Colonic mucosa (tissue), 4 donors: ENCODE measurements around the gene DPF3. TPM values are rescaled to one million over a fixed set of nuclear protein-coding genes. Genes with fewer than 3 reads are reported as not detected.
A peak's percentile ranks its signal among the peaks of the same experiment; 100 is the strongest.

Experiments used
- DNase-seq: peaks from one replicate; pipeline ENCODE4 v3.0.0-alpha.2; 2020
- H3K27ac ChIP-seq: fragments of 200-600 bp; one replicate; pipeline ENCODE4 v1.8.0; 2021
- H3K27me3 ChIP-seq: fragments of 200-600 bp; one replicate; pipeline ENCODE4 v1.8.0; 2021
- H3K36me3 ChIP-seq: fragments of 200-600 bp; one replicate; pipeline ENCODE4 v1.8.0; 2021
- H3K4me1 ChIP-seq: fragments of 200-600 bp; one replicate; pipeline ENCODE4 v1.8.0; 2021; ENCODE audit warnings: mild to moderate bottlenecking
- H3K4me3 ChIP-seq: fragments of 200-600 bp; one replicate; pipeline ENCODE4 v1.8.0; 2021
- H3K9ac ChIP-seq, 2 donors: one replicate each; pipeline ENCODE4 v1.7.0; 2013; ENCODE audit warnings: control low read depth in 2 of 2, low read depth in 2 of 2, low read length in 2 of 2
- H3K9me3 ChIP-seq: fragments of 200-600 bp; one replicate; pipeline ENCODE4 v1.8.0; 2021
- intact Hi-C: fragments of 100-400 bp; cut with DNase I; formaldehyde crosslinking; loops from one replicate; pipeline ENCODE4 v1.14.1; 2022
- total RNA-seq, 2 donors: library from RNA; stranded (reverse); fragmentation: NEBNext Ultra II Directional in 1 of 2; extraction: Animal tissue kit (Norgen Biotek cat#: 25700) in 1 of 2; gene quantifications; one replicate each; pipeline ENCODE4 v1.2.1, GENCODE V29; 2021
- TF ChIP-seq, protein P1 (sequence below): fragments of 200-600 bp; IDR thresholded peaks from one replicate; pipeline ENCODE4 v1.8.0; 2022; ENCODE audit warnings: antibody characterized with exemption, mild to moderate bottlenecking
- donor health status: healthy.
- donor health status: DM: no; HTN: no; CAD: no.
- donor health status: DM: no; HTN: no; CAD: no.

Gene DPF3
- total RNA-seq, 2 donors from 2014 or later: 6.7 to 14.0 TPM

DNA sequence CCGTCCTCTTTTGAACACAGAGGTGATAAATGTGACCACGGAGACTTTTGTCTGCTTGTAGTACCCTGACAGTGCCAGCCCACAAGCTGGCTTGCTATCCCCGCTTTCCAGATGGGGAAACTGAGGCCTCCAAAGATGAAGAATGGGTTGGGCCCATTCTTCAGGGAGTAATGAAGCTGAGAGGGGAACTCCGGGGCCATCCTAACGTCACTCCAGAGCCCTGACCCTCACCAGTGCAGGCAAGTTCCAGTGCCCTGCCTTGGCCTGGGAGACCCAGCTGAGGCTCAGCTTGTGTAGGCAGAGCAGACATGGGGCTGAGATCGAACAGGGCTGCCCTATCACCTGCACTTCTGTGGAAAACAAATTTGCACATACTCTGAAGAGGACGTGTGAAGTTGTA is 277.1 kb downstream of the DPF3 start:
- no peaks in the 10 kb centered on the region for H3K36me3 ChIP-seq
- H3K27me3 ChIP-seq: no peaks in the 10 kb centered on the region
- intact Hi-C loops: no loop called here
- no peak overlapping the region for H3K4me3 ChIP-seq
- no peak overlapping the region for H3K9ac ChIP-seq
- no peak overlapping the region for H3K27ac ChIP-seq
- no peaks in the 10 kb centered on the region for H3K9me3 ChIP-seq
- peak; percentile 9 for DNase-seq
- H3K4me1 ChIP-seq: no peaks in the 10 kb centered on the region
- TF ChIP-seq, protein P1, sequence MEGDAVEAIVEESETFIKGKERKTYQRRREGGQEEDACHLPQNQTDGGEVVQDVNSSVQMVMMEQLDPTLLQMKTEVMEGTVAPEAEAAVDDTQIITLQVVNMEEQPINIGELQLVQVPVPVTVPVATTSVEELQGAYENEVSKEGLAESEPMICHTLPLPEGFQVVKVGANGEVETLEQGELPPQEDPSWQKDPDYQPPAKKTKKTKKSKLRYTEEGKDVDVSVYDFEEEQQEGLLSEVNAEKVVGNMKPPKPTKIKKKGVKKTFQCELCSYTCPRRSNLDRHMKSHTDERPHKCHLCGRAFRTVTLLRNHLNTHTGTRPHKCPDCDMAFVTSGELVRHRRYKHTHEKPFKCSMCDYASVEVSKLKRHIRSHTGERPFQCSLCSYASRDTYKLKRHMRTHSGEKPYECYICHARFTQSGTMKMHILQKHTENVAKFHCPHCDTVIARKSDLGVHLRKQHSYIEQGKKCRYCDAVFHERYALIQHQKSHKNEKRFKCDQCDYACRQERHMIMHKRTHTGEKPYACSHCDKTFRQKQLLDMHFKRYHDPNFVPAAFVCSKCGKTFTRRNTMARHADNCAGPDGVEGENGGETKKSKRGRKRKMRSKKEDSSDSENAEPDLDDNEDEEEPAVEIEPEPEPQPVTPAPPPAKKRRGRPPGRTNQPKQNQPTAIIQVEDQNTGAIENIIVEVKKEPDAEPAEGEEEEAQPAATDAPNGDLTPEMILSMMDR: no peak

DNA sequence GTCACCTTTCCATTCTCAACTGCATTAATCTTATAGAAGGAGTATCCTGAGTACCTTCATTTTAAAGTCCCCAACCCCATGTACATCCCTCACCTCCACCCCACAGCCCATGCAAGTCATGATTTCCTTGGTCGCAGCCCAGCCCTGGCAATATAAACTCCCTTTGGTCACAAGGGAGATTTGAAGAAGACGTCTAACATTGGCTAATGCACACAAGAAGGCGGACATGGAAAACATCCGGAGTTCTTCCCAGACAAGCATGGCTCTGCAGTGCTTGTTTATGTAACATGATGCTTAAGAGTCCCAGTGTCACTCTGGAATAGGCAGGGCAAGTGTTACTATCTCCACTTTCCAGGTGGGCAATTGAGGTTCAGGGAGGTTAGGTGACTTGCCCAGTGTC is 277.6 kb downstream of the DPF3 start:
- no peaks in the 10 kb centered on the region for H3K27me3 ChIP-seq
- no peak overlapping the region for H3K27ac ChIP-seq
- intact Hi-C loops: no loop called here
- no peaks in the 10 kb centered on the region for H3K36me3 ChIP-seq
- H3K9me3 ChIP-seq: no peaks in the 10 kb centered on the region
- H3K9ac ChIP-seq: no peak overlapping the region
- H3K4me1 ChIP-seq: no peaks in the 10 kb centered on the region
- DNase-seq: no peak
- no peak overlapping the region for H3K4me3 ChIP-seq
- TF ChIP-seq, protein P1: no peak

DNA sequence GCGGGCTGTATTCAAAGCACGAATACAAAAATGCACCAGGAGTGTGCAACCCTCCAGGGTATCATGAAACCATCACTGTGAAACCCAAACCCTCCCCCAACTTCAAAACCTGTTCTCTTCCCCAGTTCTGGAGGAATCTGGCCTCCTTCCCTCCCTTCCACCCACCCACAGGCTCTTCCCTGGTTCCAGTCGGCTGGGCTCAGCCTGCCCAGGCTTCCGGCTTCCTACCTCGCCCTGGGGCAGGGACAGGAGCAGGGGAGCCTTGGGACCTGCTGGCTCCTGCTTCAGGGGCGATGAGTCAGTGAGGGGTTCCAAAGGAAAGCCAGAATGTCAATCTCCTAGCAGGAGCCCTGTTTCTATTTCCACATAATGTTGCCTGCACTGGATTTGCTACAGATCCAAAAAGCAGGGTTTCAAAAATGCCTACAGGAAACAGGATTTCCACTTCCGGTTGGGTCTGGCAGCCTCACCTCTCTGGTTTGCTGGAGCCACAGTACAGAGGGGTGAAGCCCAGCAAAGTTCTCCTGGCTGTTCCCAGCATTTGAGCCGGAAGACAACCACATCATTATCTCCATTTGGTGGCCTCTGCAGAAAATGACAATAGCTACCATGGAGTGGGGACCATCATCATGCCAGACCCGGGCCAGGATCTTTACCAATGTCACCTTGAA is 278.3 kb downstream of the DPF3 start:
- no peak overlapping the region for H3K4me3 ChIP-seq
- H3K9me3 ChIP-seq: no peaks in the 10 kb centered on the region
- no peak overlapping the region for H3K9ac ChIP-seq
- TF ChIP-seq, protein P1: no peak
- no peaks in the 10 kb centered on the region for H3K27me3 ChIP-seq
- DNase-seq: peak; percentile 12
- no peaks in the 10 kb centered on the region for H3K4me1 ChIP-seq
- no peaks in the 10 kb centered on the region for H3K36me3 ChIP-seq
- no peak overlapping the region for H3K27ac ChIP-seq
- intact Hi-C loops: no loop called here

DNA sequence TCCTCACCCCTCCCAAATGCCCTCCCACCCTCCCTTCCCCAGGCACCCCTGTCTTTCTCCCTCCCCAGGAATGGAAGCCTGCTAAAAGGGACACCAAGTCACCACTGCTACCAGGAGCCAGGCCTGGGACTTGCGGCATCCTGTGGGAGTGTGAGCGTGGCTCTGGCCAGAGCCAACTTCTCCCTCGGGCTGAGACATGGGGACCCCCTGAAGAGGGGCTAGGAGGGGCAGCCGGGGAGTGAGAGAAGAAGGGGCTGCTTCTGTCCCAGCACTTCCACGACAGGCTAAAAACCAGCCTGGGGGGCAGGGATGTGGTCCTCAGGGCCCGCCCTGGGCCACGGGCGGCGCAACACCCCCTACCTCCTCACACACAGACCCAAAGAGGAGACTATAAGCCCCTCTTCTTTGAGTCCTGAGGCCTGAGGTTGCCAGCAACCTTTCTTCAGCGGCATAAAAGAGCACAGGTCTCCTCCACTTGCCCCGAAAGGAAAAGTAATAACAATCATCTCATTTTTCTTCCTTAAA is 278.9 kb downstream of the DPF3 start:
- H3K9ac ChIP-seq: no peak overlapping the region
- H3K4me3 ChIP-seq: no peak overlapping the region
- DNase-seq: peak; percentile 11
- H3K27ac ChIP-seq: no peak overlapping the region
- H3K4me1 ChIP-seq: no peaks in the 10 kb centered on the region
- TF ChIP-seq, protein P1: no peak
- H3K27me3 ChIP-seq: no peaks in the 10 kb centered on the region
- intact Hi-C loops: no loop called here
- no peaks in the 10 kb centered on the region for H3K9me3 ChIP-seq
- H3K36me3 ChIP-seq: no peaks in the 10 kb centered on the region

DNA sequence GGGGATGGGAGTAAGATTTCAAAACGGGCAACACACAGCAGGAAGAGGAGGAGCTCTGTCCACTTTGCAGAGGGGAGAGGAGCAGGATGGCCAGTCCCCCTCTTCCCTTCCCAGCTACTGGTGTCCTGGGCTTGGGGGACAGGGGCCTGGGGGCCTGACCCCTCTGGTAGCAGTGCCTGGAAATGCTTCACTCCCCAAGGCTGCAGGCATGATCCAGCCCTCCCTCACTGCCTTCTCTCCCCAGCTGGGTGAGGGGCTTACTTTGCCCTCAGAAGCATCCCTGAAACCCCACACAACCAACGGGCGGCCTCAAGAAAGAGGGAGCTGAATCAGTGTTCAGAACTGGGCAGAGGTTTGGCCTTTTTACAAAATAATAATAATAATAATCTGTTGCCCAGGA is 279.5 kb downstream of the DPF3 start:
- peak; percentile 3 for DNase-seq

More for the DNA sequence above, 279.5 kb downstream of the DPF3 start:
- no peak overlapping the region for H3K27ac ChIP-seq
- TF ChIP-seq, protein P1: no peak
- H3K9me3 ChIP-seq: no peaks in the 10 kb centered on the region
- intact Hi-C loops: no loop called here
- no peaks in the 10 kb centered on the region for H3K4me1 ChIP-seq
- H3K4me3 ChIP-seq: no peak overlapping the region
- H3K9ac ChIP-seq: no peak overlapping the region
- H3K36me3 ChIP-seq: no peaks in the 10 kb centered on the region
- no peaks in the 10 kb centered on the region for H3K27me3 ChIP-seq
